Measurements from ENCODE around the gene LRRC9. TPM values are rescaled to one million over a fixed set of nuclear protein-coding genes. Genes with fewer than 3 reads are reported as not detected.

LRRC9 gene
- total RNA-seq, 1 donor from 2014 or later: 0.19 TPM

DNA sequence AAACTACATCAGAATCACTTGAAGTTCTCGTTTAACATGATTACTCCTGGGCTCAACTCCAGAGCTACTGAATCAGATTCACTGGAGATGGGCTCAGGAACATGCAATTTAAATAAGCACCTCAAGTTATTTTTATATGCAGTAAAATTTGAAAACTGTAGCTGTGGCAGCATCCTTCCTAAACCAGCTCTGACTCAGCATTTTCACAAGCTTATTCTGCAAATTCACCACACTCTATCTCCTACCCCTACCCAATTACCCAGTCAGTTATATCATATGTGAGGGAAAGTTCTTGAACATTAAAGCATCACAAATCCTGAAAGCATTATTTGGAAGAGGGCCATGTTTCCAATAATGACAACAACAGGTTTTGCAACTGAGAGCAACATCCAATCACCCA lies 24.2 kb upstream of the LRRC9 start:
- no peaks in the 10 kb centered on the region for H3K36me3 ChIP-seq
- H3K27ac ChIP-seq (replicated peaks): no peak overlapping the region
- H3K4me1 ChIP-seq: no peaks in the 10 kb centered on the region
- TF ChIP-seq, protein P1, sequence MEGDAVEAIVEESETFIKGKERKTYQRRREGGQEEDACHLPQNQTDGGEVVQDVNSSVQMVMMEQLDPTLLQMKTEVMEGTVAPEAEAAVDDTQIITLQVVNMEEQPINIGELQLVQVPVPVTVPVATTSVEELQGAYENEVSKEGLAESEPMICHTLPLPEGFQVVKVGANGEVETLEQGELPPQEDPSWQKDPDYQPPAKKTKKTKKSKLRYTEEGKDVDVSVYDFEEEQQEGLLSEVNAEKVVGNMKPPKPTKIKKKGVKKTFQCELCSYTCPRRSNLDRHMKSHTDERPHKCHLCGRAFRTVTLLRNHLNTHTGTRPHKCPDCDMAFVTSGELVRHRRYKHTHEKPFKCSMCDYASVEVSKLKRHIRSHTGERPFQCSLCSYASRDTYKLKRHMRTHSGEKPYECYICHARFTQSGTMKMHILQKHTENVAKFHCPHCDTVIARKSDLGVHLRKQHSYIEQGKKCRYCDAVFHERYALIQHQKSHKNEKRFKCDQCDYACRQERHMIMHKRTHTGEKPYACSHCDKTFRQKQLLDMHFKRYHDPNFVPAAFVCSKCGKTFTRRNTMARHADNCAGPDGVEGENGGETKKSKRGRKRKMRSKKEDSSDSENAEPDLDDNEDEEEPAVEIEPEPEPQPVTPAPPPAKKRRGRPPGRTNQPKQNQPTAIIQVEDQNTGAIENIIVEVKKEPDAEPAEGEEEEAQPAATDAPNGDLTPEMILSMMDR (IDR thresholded peaks at IDR 0.05; ENCODE audit: borderline replicate concordance): no peak
- peaks cover 9% of the 10 kb centered on the region for H3K27me3 ChIP-seq (ENCODE audit: low read depth)
- DNase-seq: no peak
- intact Hi-C loops (cut with micrococcal nuclease): no loop called here
- H3K9me3 ChIP-seq (replicated peaks): no peaks in the 10 kb centered on the region
- H3K4me3 ChIP-seq: no peak overlapping the region

DNA sequence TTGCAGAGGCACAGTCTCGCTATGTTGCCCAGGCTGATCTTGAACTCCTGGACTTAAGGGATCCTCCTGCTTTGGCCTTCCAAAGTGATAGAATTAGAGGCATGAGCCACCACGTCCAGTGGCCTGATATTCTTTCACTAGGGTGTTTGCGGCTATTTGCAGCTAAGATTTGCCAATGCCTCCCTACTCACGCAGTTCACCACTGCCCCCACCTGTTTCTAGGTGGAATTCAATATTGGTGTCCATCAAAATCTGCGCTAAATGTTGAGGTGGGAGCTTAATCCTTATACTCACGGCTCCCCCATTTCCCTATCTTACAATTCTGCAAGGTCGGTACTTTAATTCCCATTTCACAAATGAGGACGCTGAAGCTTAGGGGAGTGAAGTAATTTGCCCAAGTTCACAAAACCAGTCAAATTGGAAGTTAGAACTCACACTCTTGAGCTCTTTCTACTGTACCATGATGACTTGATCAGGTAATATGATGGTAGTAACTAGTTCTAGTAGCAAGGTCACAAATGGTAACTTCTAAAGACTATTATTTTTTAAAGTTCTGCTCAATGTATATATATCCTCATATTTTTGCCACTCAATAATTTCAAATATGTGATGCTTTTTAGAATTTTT lies 22.1 kb upstream of the LRRC9 start:
- Histone ChIP-seq H3K4me1 (no peaks in the 10 kb centered on the region), H3K9me3 (replicated peaks) (peaks cover 9% of the 10 kb centered on the region), H3K36me3 (no peaks in the 10 kb centered on the region), H3K4me3 (no peak overlapping the region), H3K27ac (replicated peaks) (no peak overlapping the region), H3K27me3 (ENCODE audit: low read depth) (peaks cover 9% of the 10 kb centered on the region)
- DNase-seq: no peak
- TF ChIP-seq, protein P1 (IDR thresholded peaks at IDR 0.05; ENCODE audit: borderline replicate concordance): peak; percentile 32
- intact Hi-C loops (cut with micrococcal nuclease): no loop called here

DNA sequence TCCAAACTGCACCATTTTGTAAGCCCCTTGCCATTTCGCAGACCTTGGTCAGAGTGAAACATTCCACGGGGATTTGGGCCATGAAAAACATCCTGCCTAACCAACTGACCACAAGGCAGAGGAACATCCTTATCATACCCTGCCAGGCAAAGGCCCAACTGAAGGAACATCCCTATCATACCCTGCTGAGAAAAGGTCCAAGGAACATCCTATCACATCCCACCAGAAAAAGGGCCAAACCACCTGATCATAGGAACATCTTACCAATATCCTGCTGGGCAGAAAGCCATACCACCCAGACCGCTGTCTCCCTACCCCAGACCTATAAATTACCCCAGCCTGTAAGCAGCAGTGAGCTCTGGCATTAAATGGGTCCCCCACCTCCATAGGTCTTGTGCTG lies 19.4 kb upstream of the LRRC9 start:
- Histone ChIP-seq H3K4me1 (no peaks in the 10 kb centered on the region), H3K4me3 (no peak overlapping the region), H3K36me3 (no peaks in the 10 kb centered on the region), H3K9me3 (replicated peaks) (peaks cover 9% of the 10 kb centered on the region), H3K27ac (replicated peaks) (no peak overlapping the region), H3K27me3 (ENCODE audit: low read depth) (peaks cover 9% of the 10 kb centered on the region)
- TF ChIP-seq, protein P1 (IDR thresholded peaks at IDR 0.05; ENCODE audit: borderline replicate concordance): no peak
- intact Hi-C loops (cut with micrococcal nuclease): no loop called here
- DNase-seq: no peak

DNA sequence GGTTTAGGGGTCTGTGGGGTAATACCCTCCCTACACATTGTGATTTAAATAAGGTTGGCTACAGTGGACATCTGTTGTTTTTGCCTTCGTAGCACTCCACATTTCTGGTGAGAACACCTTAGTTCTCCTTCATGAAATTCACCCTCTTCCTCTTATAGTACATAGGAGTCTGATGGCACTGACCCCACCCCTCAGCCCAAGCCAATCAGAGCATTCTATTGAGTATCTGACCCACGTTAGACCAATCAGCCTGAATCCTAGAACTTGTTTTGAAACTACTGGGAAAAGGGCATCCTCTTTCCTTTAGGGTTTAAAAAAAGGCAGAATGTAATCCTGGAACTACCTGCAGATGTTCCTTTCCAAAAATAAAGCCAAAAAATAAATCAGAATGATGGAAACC lies 15.8 kb upstream of the LRRC9 start:
- Histone ChIP-seq H3K27me3 (ENCODE audit: low read depth) (peaks cover 2% of the 10 kb centered on the region), H3K4me1 (no peaks in the 10 kb centered on the region), H3K4me3 (no peak overlapping the region), H3K9me3 (replicated peaks) (peaks cover 9% of the 10 kb centered on the region), H3K36me3 (no peaks in the 10 kb centered on the region), H3K27ac (replicated peaks) (no peak overlapping the region)
- DNase-seq: no peak
- intact Hi-C loops (cut with micrococcal nuclease): no loop called here
- TF ChIP-seq, protein P1 (IDR thresholded peaks at IDR 0.05; ENCODE audit: borderline replicate concordance): no peak

DNA sequence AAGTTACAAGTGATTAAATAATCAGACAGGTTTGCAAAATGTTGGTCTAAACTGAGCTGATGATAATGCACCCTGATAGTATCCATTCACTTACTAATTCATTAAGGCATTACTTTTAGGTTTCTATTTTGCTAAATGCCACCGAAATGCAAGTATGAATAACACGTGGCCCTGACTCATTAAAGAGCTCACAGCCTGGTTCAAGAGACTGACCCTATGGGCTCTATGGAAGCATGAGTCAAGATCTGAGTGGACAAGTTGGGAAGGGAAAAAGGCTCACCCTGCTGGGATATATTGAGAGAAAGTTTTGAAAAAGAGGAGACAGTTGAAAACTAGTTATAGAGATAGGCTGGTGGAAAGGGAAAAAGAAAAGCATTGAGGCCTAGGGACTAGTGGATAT lies 14.8 kb upstream of the LRRC9 start:
- Histone ChIP-seq H3K36me3 (no peaks in the 10 kb centered on the region), H3K4me1 (no peaks in the 10 kb centered on the region), H3K9me3 (replicated peaks) (peaks cover 9% of the 10 kb centered on the region), H3K27me3 (ENCODE audit: low read depth) (no peaks in the 10 kb centered on the region), H3K27ac (replicated peaks) (no peak overlapping the region), H3K4me3 (no peak overlapping the region)
- no peak for DNase-seq
- TF ChIP-seq, protein P1 (IDR thresholded peaks at IDR 0.05; ENCODE audit: borderline replicate concordance): no peak
- intact Hi-C loops (cut with micrococcal nuclease): no loop called here
